HG03558 (cell line): ENCODE results near the gene HMGXB3.
"Not testable (repeated sequence)": the region's sequence is repeated elsewhere in the genome, so short reads cannot be mapped to it uniquely, and the experiment has no call there.

Source experiments
- ATAC-seq: cut with Tn5 transposase; IDR thresholded peaks from one replicate; pipeline ENCODE4 v1.9.1; 2021; ENCODE audit warnings: moderate number of reproducible peaks; ENCODE audit not compliant: unreplicated experiment; ENCODE audit errors: extremely low read depth

The HMGXB3 gene

DNA sequence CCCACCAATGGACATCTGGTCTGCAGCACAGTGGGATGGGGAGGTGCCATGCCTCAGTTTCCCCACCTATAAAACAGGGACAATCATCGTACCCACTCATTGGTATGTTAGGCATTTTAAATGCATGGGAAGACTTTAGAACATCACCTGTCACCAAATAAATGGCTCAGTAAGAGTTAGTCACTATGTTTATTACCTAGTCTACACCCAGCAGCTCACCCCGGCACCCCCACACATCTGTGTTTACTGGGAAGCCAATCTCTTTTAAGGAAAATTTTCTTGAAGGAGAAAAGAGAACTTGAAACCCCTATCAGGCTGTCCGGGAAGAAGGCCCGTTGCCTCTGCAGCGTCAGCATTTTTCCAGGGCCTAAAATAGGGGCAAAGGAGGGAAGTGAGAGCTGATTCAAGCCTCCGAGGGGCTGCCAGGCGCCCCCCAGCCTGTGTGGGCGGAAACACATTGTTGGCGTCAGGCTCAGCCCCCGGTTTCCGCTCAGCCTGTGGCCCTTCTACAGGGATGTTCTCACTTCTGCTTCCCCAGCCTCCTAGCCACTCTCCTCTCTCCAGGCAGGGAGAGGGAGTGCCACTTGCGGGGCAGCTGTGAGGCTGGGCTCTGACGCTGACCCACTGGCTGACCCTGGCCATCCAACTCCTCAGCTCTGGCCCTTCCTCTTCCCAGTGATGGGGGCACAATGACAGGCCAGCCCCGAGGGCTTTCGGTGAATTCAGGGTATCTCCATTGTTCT is 81.2 kb downstream of the HMGXB3 start:
- ATAC-seq: peak; percentile 73

- no peak for ATAC-seq
These were observed 81.8 kb downstream of the HMGXB3 start for GRCh38 chr5:150082374-150082773.

DNA sequence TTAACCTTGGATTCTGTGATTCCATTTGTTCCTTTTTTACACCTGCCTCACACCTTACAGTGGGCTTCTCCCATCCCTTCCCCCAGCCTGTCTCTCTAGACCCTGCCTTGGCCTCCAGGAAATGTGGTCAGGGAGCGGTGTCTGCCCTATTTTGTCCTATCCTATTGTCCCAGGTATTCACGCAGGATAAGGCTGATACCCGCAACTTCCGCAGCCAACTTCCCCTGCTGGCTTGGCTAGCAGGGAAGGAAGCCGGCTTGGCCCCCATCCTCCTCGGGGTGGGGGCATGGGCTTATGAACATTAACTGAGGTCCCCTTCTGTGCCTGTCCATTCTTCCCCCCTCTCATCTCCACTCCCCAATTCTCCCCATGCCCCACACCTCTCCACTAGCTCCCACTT is 82.3 kb downstream of the HMGXB3 start:
- ATAC-seq: no peak

GRCh38 chr5:150084754-150085153 is 84.2 kb downstream of the HMGXB3 start:
- not testable (repeated sequence) for ATAC-seq

DNA sequence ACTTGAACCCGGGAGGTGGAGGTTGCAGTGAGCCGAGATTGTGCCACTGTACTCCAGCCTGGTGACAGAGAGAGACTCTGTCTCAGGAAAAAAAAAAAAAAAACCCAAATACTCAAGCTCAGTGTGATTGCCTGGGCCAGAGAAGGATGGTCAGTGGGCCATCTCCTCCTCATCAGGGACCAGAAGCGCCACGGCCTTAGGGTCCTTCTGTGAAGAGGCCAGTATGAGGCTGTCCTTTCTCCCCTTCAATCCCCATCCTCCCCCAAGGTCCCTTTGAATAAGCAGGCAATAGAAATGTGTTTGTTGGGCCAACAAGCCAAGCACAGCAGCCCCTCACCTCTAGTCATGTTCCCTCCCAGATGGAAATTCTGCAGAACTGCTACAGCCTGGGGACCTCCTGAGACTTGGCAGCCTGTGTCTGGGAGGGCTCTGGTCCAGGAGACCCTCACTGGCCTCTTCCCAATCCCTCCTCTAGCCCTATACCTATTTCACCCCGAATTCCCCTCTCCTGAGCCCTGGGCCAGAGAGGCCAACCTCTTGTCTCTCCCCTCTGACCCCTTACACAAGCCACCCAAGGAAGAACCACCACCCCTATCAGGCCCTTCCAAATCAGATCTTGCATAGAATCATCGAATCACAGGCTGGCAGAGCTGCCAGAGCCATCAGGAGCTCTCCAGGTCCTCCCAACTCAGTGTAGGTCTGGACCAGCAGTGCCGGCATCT is 84.8 kb downstream of the HMGXB3 start:
- ATAC-seq: no peak

GRCh38 chr5:150085950-150086715 is 85.6 kb downstream of the HMGXB3 start, which contains the start of gene CSF1R:
Gene CSF1R, minus strand, starts transcription at chr5:150086554. Its CDS starts 127 bp downstream, at chr5:150086427.
- no peak for ATAC-seq

- no peak for ATAC-seq
These were observed 91.7 kb downstream of the HMGXB3 start for GRCh38 chr5:150092159-150092787.

- ATAC-seq: no peak
These were observed 96.6 kb downstream of the HMGXB3 start for GRCh38 chr5:150097152-150097551.

- no peak for ATAC-seq
These were observed 100.5 kb downstream of the HMGXB3 start for GRCh38 chr5:150101023-150101422.
